HFF-Myc (cell line): ENCODE results near the gene SYNJ2.

ENCODE experiments used
- DNase-seq: peaks from one replicate; pipeline ENCODE4 v3.0.0-alpha.2; 2011; ENCODE audit warnings: low read depth; ENCODE audit errors: extremely low read depth
- H3K4me3 ChIP-seq: replicated peaks from 2 replicates; pipeline ENCODE4 v1.5.1; 2011; ENCODE audit warnings: low read depth, mild to moderate bottlenecking, control low read depth, low read length
- TF ChIP-seq, protein P1 (sequence below): IDR thresholded peaks from 2 replicates; pipeline ENCODE4 v1.5.1; 2012; ENCODE audit warnings: mild to moderate bottlenecking, low read depth, low read length, control low read depth; ENCODE audit errors: missing control alignments

Gene SYNJ2

DNA sequence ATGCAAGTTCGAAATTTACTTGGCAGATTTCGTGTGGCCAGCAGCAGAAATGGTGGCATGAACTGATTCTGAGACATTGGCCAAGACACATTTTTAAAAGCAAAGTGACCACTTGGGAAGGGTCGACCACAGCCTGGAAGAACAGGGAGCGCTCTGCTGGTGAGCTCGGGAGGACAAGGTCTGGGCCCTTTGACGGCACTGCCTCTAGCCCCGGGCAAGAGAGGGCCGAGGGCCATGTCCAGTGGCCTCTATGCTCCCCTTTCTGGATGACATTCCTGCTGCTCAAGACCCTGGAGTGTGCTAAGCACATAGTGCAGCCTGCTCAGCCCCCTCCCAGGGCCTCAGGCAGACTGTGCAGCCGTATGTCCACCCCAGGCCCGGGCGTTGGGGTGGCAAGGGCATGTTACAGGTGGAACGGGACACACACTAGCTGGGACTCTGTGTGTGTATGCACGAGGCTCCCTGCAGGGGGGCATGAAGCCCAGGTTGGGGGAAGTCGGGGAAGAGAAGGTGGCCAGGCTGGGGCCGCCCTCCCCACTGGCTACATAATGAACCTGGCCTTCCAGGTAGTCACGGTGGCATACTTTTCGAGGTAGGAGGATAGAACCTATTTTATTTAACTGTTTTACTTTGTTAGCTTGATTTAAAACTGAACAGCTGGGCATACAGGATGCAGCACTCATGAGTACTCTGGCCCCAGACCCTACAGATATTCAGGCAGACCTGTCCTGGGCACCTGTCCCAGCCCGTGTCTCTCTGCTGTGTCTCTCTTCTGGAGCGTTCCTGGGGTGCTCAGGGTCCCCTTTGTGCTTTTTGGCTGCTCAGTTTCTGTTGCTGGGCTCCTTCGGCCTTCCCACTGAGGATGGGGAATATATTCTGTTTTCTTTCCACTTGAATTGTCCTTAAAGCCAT is 6.4 kb downstream of the SYNJ2 start:
- TF ChIP-seq, protein P1, sequence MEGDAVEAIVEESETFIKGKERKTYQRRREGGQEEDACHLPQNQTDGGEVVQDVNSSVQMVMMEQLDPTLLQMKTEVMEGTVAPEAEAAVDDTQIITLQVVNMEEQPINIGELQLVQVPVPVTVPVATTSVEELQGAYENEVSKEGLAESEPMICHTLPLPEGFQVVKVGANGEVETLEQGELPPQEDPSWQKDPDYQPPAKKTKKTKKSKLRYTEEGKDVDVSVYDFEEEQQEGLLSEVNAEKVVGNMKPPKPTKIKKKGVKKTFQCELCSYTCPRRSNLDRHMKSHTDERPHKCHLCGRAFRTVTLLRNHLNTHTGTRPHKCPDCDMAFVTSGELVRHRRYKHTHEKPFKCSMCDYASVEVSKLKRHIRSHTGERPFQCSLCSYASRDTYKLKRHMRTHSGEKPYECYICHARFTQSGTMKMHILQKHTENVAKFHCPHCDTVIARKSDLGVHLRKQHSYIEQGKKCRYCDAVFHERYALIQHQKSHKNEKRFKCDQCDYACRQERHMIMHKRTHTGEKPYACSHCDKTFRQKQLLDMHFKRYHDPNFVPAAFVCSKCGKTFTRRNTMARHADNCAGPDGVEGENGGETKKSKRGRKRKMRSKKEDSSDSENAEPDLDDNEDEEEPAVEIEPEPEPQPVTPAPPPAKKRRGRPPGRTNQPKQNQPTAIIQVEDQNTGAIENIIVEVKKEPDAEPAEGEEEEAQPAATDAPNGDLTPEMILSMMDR = no peak
- no peak for DNase-seq
- H3K4me3 ChIP-seq = no peak overlapping the region

DNA sequence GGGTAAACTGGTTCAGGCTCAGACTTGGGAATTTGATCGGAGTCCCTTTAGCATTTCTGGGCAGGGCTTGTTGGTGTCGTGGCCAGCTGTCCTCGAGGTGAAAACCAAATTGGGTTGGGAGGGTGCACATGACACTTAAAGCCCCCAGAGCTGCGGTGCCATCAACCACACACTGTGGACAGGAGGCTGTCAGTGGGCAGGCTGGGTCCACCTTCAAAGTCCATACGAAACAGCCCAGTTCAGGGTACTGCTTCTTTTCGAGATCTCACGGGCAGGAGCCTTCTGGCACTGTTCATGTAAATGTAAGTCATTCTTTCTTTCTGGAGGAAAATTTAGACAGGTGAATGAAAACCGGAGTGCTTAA is 7.0 kb downstream of the SYNJ2 start:
- H3K4me3 ChIP-seq = no peak overlapping the region
- TF ChIP-seq, protein P1 = no peak
- no peak for DNase-seq

DNA sequence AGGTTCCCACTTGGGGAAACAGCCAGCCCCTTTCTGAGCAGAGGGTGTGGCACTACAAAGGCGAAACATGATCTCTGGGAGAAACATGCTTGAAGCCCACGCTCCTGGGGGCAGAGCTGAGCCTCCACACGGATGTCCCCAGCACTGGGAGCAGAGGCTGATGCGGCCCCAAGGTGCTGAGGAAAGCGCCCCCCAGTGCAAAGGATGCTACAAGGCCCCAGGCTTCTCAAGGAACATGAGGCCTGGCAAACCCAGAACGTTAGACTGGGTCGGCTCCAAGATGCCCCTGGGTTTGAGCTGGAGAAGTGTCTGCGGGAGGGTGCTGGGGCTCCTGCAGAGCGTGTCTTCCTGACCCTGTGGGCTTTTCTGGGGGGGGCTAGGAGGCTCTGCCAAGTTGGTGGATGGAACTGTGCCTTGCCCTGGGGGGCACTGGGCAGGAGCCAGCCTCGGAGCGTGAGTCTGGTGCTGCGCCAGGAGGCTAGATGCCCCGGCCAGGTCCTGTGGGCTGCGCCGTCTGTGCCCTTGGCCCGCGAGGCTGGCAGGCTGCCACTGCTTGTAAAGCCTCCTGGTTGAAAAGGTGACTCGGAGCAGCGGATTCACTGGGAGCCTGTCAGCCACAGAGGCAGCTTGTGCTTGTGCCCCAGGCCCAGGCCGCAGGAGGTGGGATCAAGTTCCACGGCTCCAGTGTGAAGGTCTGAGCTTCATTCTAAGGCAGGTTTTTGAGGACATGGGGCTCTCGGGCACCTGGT is 8.1 kb downstream of the SYNJ2 start:
- no peak for DNase-seq
- TF ChIP-seq, protein P1 = no peak
- H3K4me3 ChIP-seq = peak overlapping the region; percentile 20; the same call in 1 of the 2 replicates

DNA sequence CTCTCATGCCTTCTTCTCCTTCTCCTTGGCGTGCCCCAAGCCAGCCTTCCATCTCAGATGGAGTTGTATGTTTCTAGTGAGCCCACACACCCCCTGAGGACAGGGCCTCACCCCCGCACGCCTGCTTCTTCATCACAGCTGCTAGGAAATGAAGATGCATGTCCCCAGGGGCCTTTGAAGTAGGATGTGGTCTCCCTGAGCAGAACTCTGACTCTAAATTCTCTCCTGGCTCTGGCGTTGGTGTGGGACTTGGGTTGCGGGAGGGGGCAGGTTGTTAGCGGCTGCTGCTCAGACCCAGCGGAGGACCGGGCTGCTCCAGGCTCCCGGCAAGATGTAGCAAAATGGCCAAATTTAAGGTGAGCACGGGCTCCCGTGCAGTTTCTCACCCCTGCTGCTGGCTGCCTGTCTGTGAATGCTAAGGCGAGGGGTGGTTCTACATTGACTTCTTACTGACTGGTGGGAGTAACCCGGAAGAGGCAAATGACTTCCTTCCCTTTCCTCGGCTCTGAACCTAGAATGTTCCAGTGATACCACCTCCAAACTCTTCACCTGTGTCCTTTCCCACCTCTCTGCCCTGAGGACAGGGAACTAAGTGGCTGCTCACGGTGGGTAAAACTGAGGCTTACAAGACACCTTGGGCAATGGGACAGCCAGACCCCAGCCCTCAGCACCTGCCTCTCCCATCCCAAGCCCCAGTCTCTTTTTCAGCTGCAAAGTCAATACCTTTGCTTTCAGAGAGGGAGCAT is 8.8 kb downstream of the SYNJ2 start:
- TF ChIP-seq, protein P1 = no peak
- no peak for DNase-seq
- H3K4me3 ChIP-seq = no peak overlapping the region

DNA sequence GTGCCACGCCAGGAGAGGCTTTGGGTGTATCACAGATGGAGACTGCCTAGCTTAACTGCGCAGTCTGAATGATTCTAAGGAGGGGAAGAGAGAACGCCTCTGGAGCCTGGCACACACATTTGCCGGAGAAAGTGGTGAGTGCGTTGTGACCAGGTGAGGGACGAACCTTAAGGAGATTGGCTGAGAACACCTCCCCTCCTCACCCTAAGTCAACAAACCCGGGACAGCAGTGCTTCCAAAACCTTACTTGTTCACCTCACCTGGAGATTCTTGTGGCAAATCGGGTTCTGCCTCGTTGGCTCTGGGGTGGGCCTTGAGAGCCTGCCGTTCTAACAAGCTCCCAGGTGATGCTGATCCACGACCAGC is 9.4 kb downstream of the SYNJ2 start:
- H3K4me3 ChIP-seq = no peak overlapping the region
- TF ChIP-seq, protein P1 = no peak
- no peak for DNase-seq

DNA sequence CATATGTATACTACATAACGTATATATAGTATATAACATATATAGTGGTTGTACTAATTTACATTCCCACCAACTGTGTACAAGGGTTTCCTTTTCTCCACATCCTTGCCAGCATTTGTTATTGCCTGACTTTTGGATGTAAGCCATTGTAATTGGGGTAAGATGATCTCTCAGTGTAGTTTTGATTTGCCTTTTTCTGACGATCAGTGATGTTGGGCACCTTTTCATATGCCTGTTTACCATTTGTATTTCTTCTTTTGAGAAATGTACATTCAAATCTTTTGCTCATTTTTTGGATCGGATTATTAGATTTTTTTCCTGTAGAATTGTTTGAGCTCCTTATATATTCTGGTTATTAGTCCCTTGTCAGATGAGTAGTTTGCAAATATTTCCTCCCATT is 11.4 kb downstream of the SYNJ2 start:
- no peak overlapping the region for H3K4me3 ChIP-seq
- DNase-seq = no peak
- TF ChIP-seq, protein P1 = no peak
